ENCODE measurements around the gene BRD8.
"Not testable (repeated sequence)": the region's sequence is repeated elsewhere in the genome, so short reads cannot be mapped to it uniquely, and the experiment has no call there.

BRD8 gene

GRCh38 chr5:138149530-138149929, 28.9 kb downstream of the BRD8 start:
- CTCF ChIA-PET, result interaction anchor here (1.2 to 3.1 kb wide), 6 partner anchors 10 to 73 kb away, joined by 3 to 14 read pairs (median 4); partner anchors contain the start of gene NME5

DNA sequence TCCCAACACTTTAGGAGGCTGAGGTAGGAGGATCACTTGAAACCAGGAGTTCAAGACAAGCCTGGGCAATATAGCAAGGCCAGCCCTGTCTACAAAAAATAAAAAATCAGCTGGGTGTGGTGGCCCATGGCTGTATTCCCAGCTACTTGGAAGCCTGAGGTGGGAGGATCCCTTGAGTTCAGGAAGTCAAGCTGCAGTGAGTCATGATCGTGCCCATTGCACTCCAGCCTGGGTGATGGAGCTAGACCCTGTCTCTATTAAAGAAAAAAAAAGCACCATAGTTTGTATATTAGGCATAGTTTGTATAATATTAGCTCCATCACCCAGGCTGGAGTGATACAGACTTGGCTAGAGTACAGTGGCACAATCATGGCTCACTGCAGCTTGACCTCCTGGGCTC, 29.6 kb downstream of the BRD8 start:
- POLR2A ChIA-PET, result no interaction called here
- no CpG with 5 or more reads among the region's 1 CpG for WGBS (ENCODE audit: insufficient coverage)

More at GRCh38 chr5:138149530-138149929, 28.9 kb downstream of the BRD8 start:
- no peaks in the 10 kb centered on the region for H3K4me1 ChIP-seq (ENCODE audit: control extremely low read depth in 1 of 4, control insufficient read depth in 4 of 4, insufficient read depth in 4 of 4, low read length in 3 of 4)
- POLR2A ChIA-PET, result interaction anchor here (0.8 kb wide), 1 partner anchor 31 kb away, joined by 3 read pairs; no protein-coding TSS in a partner anchor
- H3K27ac ChIP-seq (ENCODE audit: insufficient read depth in 1 of 2, low read depth in 1 of 2, low read length in 2 of 2, poor library complexity in 1 of 2, severe bottlenecking in 2 of 2), result no peak overlapping the region
- no peak for DNase-seq
- H3K27me3 ChIP-seq (replicated peaks in 2 of 5; ENCODE audit: control insufficient read depth in 4 of 5, insufficient read depth in 5 of 5, low read length in 4 of 5), result no peaks in the 10 kb centered on the region
- 60% methylated on average over 3 of the region's 3 CpGs for WGBS (ENCODE audit: insufficient coverage)
- no peaks in the 10 kb centered on the region for H3K9me3 ChIP-seq (ENCODE audit: control extremely low read depth in 1 of 5, control insufficient read depth in 4 of 5, insufficient read depth in 2 of 5, low read depth in 1 of 5, low read length in 4 of 5)
- no peaks in the 10 kb centered on the region for H3K36me3 ChIP-seq (ENCODE audit: control insufficient read depth in 4 of 4, insufficient read depth in 4 of 4, low read length in 3 of 4)
- H3K4me3 ChIP-seq (ENCODE audit: control insufficient read depth in 1 of 7, extremely low read depth in 1 of 7, insufficient read depth in 4 of 7, low read depth in 2 of 7, low read length in 6 of 7), result no peak overlapping the region

GRCh38 chr5:138143578-138143977, 34.9 kb downstream of the BRD8 start:
- CTCF ChIA-PET, result interaction anchor here (0.9 to 3.4 kb wide), 6 partner anchors 9 to 75 kb away, joined by 3 to 11 read pairs (median 3); no protein-coding TSS in a partner anchor
- H3K9me3 ChIP-seq (ENCODE audit: control extremely low read depth in 1 of 5, control insufficient read depth in 4 of 5, insufficient read depth in 2 of 5, low read depth in 1 of 5, low read length in 4 of 5); H3K36me3 ChIP-seq (ENCODE audit: control insufficient read depth in 4 of 4, insufficient read depth in 4 of 4, low read length in 3 of 4); H3K27ac ChIP-seq (ENCODE audit: insufficient read depth in 1 of 2, low read depth in 1 of 2, low read length in 2 of 2, poor library complexity in 1 of 2, severe bottlenecking in 2 of 2); H3K27me3 ChIP-seq (replicated peaks in 2 of 5; ENCODE audit: control insufficient read depth in 4 of 5, insufficient read depth in 5 of 5, low read length in 4 of 5); POLR2A ChIA-PET; H3K4me3 ChIP-seq (ENCODE audit: control insufficient read depth in 1 of 7, extremely low read depth in 1 of 7, insufficient read depth in 4 of 7, low read depth in 2 of 7, low read length in 6 of 7); DNase-seq: not testable (repeated sequence)
- 93% methylated on average over 4 of the region's 6 CpGs for WGBS (ENCODE audit: insufficient coverage)
- peaks cover 9 to 12% (median 10%) of the 10 kb centered on the region in 4 experiments for H3K4me1 ChIP-seq (ENCODE audit: control extremely low read depth in 1 of 4, control insufficient read depth in 4 of 4, insufficient read depth in 4 of 4, low read length in 3 of 4)

More for the DNA sequence above, 29.6 kb downstream of the BRD8 start:
- peak in 2 of 3 donors; percentile 9 to 19 for DNase-seq
- Histone ChIP-seq H3K4me1 (ENCODE audit: control extremely low read depth in 1 of 4, control insufficient read depth in 4 of 4, insufficient read depth in 4 of 4, low read length in 3 of 4) (no peaks in the 10 kb centered on the region), H3K27ac (ENCODE audit: insufficient read depth in 1 of 2, low read depth in 1 of 2, low read length in 2 of 2, poor library complexity in 1 of 2, severe bottlenecking in 2 of 2) (no peak overlapping the region), H3K4me3 (ENCODE audit: control insufficient read depth in 1 of 7, extremely low read depth in 1 of 7, insufficient read depth in 4 of 7, low read depth in 2 of 7, low read length in 6 of 7) (no peak overlapping the region), H3K27me3 (replicated peaks in 2 of 5; ENCODE audit: control insufficient read depth in 4 of 5, insufficient read depth in 5 of 5, low read length in 4 of 5) (no peaks in the 10 kb centered on the region), H3K9me3 (ENCODE audit: control extremely low read depth in 1 of 5, control insufficient read depth in 4 of 5, insufficient read depth in 2 of 5, low read depth in 1 of 5, low read length in 4 of 5) (no peaks in the 10 kb centered on the region), H3K36me3 (ENCODE audit: control insufficient read depth in 4 of 4, insufficient read depth in 4 of 4, low read length in 3 of 4) (no peaks in the 10 kb centered on the region)
- CTCF ChIA-PET, result interaction anchor here (1.1 to 3.1 kb wide), 6 partner anchors 9 to 72 kb away, joined by 3 to 14 read pairs (median 4); partner anchors contain the start of gene NME5

GRCh38 chr5:138141734-138142133, 36.7 kb downstream of the BRD8 start:
- peaks cover 0 to 2% (median 0%) of the 10 kb centered on the region in 5 experiments for H3K27me3 ChIP-seq (replicated peaks in 2 of 5; ENCODE audit: control insufficient read depth in 4 of 5, insufficient read depth in 5 of 5, low read length in 4 of 5)
- ChIA-PET POLR2A (no interaction called here), CTCF (interaction anchor here (0.6 to 3.4 kb wide), 4 partner anchors 8 to 26 kb away, joined by 3 to 11 read pairs (median 4); no protein-coding TSS in a partner anchor)
- H3K9me3 ChIP-seq (ENCODE audit: control extremely low read depth in 1 of 5, control insufficient read depth in 4 of 5, insufficient read depth in 2 of 5, low read depth in 1 of 5, low read length in 4 of 5), result no peaks in the 10 kb centered on the region
- H3K27ac ChIP-seq (ENCODE audit: insufficient read depth in 1 of 2, low read depth in 1 of 2, low read length in 2 of 2, poor library complexity in 1 of 2, severe bottlenecking in 2 of 2), result no peak overlapping the region
- H3K36me3 ChIP-seq (ENCODE audit: control insufficient read depth in 4 of 4, insufficient read depth in 4 of 4, low read length in 3 of 4), result no peaks in the 10 kb centered on the region
- 33% methylated on average over 1 of the region's 1 CpG for WGBS (ENCODE audit: insufficient coverage)
- H3K4me1 ChIP-seq (ENCODE audit: control extremely low read depth in 1 of 4, control insufficient read depth in 4 of 4, insufficient read depth in 4 of 4, low read length in 3 of 4), result peaks cover 9 to 14% (median 10%) of the 10 kb centered on the region in 4 experiments
- H3K4me3 ChIP-seq (ENCODE audit: control insufficient read depth in 1 of 7, extremely low read depth in 1 of 7, insufficient read depth in 4 of 7, low read depth in 2 of 7, low read length in 6 of 7), result no peak overlapping the region
- DNase-seq, result no peak

GRCh38 chr5:138140268-138140667, 38.2 kb downstream of the BRD8 start:
- ChIA-PET CTCF (interaction anchor here (0.9 to 1.6 kb wide), 4 partner anchors 9 to 71 kb away, joined by 4 to 6 read pairs (median 5); no protein-coding TSS in a partner anchor), POLR2A (no interaction called here)
- Histone ChIP-seq H3K27me3 (replicated peaks in 2 of 5; ENCODE audit: control insufficient read depth in 4 of 5, insufficient read depth in 5 of 5, low read length in 4 of 5) (peaks cover 0 to 2% (median 0%) of the 10 kb centered on the region in 5 experiments), H3K9me3 (ENCODE audit: control extremely low read depth in 1 of 5, control insufficient read depth in 4 of 5, insufficient read depth in 2 of 5, low read depth in 1 of 5, low read length in 4 of 5) (no peaks in the 10 kb centered on the region), H3K36me3 (ENCODE audit: control insufficient read depth in 4 of 4, insufficient read depth in 4 of 4, low read length in 3 of 4) (no peaks in the 10 kb centered on the region), H3K4me3 (ENCODE audit: control insufficient read depth in 1 of 7, extremely low read depth in 1 of 7, insufficient read depth in 4 of 7, low read depth in 2 of 7, low read length in 6 of 7) (no peak overlapping the region), H3K27ac (ENCODE audit: insufficient read depth in 1 of 2, low read depth in 1 of 2, low read length in 2 of 2, poor library complexity in 1 of 2, severe bottlenecking in 2 of 2) (no peak overlapping the region), H3K4me1 (ENCODE audit: control extremely low read depth in 1 of 4, control insufficient read depth in 4 of 4, insufficient read depth in 4 of 4, low read length in 3 of 4) (peaks cover 9 to 14% (median 10%) of the 10 kb centered on the region in 4 experiments)
- 100% methylated on average over 1 of the region's 4 CpGs for WGBS (ENCODE audit: insufficient coverage)
- DNase-seq, result no peak

- ChIA-PET POLR2A (no interaction called here), CTCF (interaction anchor here (0.9 to 1.6 kb wide), 4 partner anchors 10 to 70 kb away, joined by 4 to 6 read pairs (median 5); no protein-coding TSS in a partner anchor)
- Histone ChIP-seq H3K27me3 (replicated peaks in 2 of 5; ENCODE audit: control insufficient read depth in 4 of 5, insufficient read depth in 5 of 5, low read length in 4 of 5) (peaks cover 0 to 2% (median 0%) of the 10 kb centered on the region in 5 experiments), H3K27ac (ENCODE audit: insufficient read depth in 1 of 2, low read depth in 1 of 2, low read length in 2 of 2, poor library complexity in 1 of 2, severe bottlenecking in 2 of 2) (no peak overlapping the region), H3K36me3 (ENCODE audit: control insufficient read depth in 4 of 4, insufficient read depth in 4 of 4, low read length in 3 of 4) (no peaks in the 10 kb centered on the region), H3K4me3 (ENCODE audit: control insufficient read depth in 1 of 7, extremely low read depth in 1 of 7, insufficient read depth in 4 of 7, low read depth in 2 of 7, low read length in 6 of 7) (peak overlapping the region in 4 of 7 experiments; percentile 40 to 74 (median 50)), H3K9me3 (ENCODE audit: control extremely low read depth in 1 of 5, control insufficient read depth in 4 of 5, insufficient read depth in 2 of 5, low read depth in 1 of 5, low read length in 4 of 5) (no peaks in the 10 kb centered on the region), H3K4me1 (ENCODE audit: control extremely low read depth in 1 of 4, control insufficient read depth in 4 of 4, insufficient read depth in 4 of 4, low read length in 3 of 4) (peaks cover 9 to 14% (median 10%) of the 10 kb centered on the region in 4 experiments)
- 45% methylated on average over 2 of the region's 3 CpGs for WGBS (ENCODE audit: insufficient coverage)
- peak; percentile 73 to 93 (median 89) for DNase-seq
These were observed 38.7 kb downstream of the BRD8 start for GRCh38 chr5:138139781-138140090.

DNA sequence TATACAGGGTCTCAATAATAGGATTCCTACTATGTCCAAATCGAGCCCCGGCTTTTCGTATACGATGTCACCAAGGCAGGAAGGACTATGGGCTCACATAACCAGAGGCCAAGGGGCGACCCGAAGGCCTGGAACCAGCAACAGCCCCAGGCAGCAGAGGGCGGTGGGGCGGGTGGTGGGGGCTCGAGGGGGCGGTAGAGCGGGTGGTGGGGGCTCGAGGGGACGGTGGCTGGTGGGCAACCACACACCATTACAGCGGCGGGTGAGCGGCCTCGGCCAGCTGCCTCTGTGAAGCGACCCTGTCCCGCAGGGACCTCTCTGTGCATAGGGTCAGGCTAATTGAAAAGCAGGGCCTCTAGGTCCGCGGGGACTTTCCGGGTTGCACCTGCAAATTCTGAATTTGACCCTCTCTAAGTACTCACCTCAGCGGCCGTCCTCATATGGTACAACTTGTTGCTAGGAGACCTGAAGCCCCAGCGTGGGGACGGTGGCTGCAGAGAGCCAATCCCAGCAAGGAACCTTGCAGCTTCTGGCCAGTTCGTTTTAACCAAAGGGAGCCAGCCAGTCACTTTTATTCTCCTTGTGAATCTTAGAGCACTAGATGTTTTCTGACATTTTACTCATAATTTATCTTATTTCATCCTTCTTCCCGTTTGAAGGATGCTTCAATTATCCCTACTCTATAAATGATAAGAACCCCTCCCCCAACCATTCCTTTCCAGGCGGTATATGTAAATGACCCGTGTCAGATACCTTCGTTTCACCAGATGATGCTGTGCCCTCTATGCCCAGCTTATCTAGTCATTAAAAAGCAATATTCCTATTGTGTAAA, 39.3 kb downstream of the BRD8 start, which contains the start of gene NME5:
Gene NME5, minus strand, starts transcription at position 480 of the 832 bp plus-strand sequence. CDS start 648 bp downstream, outside the sequence.
- peaks cover 0 to 2% (median 0%) of the 10 kb centered on the region in 5 experiments for H3K27me3 ChIP-seq (replicated peaks in 2 of 5; ENCODE audit: control insufficient read depth in 4 of 5, insufficient read depth in 5 of 5, low read length in 4 of 5)
- ChIA-PET POLR2A (no interaction called here), CTCF (interaction anchor here (0.9 to 1.6 kb wide), 4 partner anchors 10 to 70 kb away, joined by 4 to 6 read pairs (median 5); no protein-coding TSS in a partner anchor)
- H3K36me3 ChIP-seq (ENCODE audit: control insufficient read depth in 4 of 4, insufficient read depth in 4 of 4, low read length in 3 of 4), result no peaks in the 10 kb centered on the region
- peak; percentile 49 to 69 (median 55) for DNase-seq
- no peak within 1 kb of the TSS for H3K27ac ChIP-seq (ENCODE audit: insufficient read depth in 1 of 2, low read depth in 1 of 2, low read length in 2 of 2, poor library complexity in 1 of 2, severe bottlenecking in 2 of 2)
- peak within 1 kb of the TSS; percentile 31 to 74 (median 43) for H3K4me3 ChIP-seq (ENCODE audit: control insufficient read depth in 1 of 7, extremely low read depth in 1 of 7, insufficient read depth in 4 of 7, low read depth in 2 of 7, low read length in 6 of 7)
- H3K9me3 ChIP-seq (ENCODE audit: control extremely low read depth in 1 of 5, control insufficient read depth in 4 of 5, insufficient read depth in 2 of 5, low read depth in 1 of 5, low read length in 4 of 5), result no peaks in the 10 kb centered on the region
- peaks cover 9 to 14% (median 10%) of the 10 kb centered on the region in 4 experiments for H3K4me1 ChIP-seq (ENCODE audit: control extremely low read depth in 1 of 4, control insufficient read depth in 4 of 4, insufficient read depth in 4 of 4, low read length in 3 of 4)
- WGBS (ENCODE audit: insufficient coverage), result 4% methylated on average over 24 of the region's 31 CpGs
